Measurements from ENCODE around the gene GABRB1.

Gene GABRB1

DNA sequence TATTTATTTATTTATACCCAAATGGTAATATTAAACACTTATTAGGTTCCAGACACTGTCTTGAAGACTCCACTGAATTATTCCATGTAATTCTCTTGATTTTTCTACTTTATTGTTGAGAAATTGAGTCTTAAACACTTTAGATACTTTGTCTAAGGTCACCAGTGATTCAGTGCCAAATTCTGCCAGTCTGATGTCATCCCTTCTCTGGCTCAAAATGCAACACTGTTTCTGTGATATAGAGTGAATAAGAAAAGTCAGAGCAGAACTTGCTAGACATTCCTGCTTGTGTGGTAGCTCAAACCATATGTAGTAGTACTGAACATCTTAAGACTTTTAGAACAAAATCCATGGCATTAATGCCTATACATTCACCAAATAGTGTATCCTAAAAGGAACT lies 164.3 kb downstream of the GABRB1 start:
- H3K4me3 ChIP-seq (ENCODE audit: low read depth, low read length) = no peak overlapping the region
- TF ChIP-seq, protein P1, sequence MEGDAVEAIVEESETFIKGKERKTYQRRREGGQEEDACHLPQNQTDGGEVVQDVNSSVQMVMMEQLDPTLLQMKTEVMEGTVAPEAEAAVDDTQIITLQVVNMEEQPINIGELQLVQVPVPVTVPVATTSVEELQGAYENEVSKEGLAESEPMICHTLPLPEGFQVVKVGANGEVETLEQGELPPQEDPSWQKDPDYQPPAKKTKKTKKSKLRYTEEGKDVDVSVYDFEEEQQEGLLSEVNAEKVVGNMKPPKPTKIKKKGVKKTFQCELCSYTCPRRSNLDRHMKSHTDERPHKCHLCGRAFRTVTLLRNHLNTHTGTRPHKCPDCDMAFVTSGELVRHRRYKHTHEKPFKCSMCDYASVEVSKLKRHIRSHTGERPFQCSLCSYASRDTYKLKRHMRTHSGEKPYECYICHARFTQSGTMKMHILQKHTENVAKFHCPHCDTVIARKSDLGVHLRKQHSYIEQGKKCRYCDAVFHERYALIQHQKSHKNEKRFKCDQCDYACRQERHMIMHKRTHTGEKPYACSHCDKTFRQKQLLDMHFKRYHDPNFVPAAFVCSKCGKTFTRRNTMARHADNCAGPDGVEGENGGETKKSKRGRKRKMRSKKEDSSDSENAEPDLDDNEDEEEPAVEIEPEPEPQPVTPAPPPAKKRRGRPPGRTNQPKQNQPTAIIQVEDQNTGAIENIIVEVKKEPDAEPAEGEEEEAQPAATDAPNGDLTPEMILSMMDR (IDR thresholded peaks at IDR 0.05; ENCODE audit: borderline replicate concordance, insufficient read depth, low read depth, low read length) = no peak

DNA sequence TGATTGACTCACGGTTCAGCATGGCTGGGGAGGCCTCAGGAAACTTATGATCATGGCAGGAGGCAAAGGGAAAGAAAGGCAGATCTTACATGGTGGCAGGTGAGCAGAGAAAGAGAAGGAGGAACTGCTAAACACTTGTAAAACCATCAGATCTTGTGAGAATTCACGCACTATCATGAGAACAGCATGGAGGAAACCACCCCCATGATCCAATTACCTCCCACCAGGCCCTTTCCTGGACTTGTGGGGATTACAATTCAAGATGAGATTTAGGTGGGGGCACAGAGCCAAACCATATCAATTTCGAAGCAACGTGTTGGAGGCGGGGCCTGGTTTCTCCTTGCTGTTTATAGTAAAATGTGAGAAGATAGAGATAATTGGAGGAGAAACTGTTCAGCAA lies 167.4 kb downstream of the GABRB1 start:
- H3K4me3 ChIP-seq (ENCODE audit: low read depth, low read length) = no peak overlapping the region
- TF ChIP-seq, protein P1 (IDR thresholded peaks at IDR 0.05; ENCODE audit: borderline replicate concordance, insufficient read depth, low read depth, low read length) = no peak

DNA sequence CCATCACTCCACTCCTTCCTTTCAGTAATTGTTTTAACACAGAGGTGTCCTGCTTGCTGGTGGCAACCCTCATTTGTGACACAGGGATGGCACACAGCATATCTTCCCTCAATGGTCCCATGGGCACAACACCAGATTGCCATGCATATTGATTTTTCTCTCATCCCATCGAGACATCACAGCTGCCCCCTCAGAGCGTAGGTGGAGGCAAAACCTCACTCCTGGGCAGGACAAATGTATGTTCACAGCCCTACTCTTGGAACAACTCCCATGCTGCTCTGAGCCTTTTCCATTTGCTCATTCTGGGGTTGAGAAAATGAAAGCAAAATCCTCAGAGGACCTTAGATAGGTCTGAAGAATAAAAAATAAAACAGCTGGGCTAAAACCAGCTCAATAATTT lies 172.2 kb downstream of the GABRB1 start:
- TF ChIP-seq, protein P1 (IDR thresholded peaks at IDR 0.05; ENCODE audit: borderline replicate concordance, insufficient read depth, low read depth, low read length) = no peak
- H3K4me3 ChIP-seq (ENCODE audit: low read depth, low read length) = no peak overlapping the region

DNA sequence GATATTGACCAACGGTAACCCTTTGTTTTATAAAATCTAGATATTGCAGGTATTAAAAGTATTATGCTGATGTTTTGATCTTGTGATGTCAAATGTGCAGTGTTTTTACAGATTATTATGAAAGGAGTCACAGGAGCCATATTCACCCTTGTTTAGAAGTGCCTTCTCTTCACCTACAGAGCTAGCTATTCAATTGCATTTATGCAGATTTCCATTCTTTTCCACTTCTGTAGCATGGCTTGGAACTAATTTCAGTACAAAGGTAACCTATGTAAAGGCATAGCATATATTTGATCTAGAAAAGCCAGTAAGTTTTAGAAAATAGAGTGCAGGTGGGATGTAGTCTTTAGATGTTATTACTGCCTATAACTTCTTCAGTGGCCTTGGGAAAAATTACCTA lies 176.2 kb downstream of the GABRB1 start:
- no peak overlapping the region for H3K4me3 ChIP-seq (ENCODE audit: low read depth, low read length)
- TF ChIP-seq, protein P1 (IDR thresholded peaks at IDR 0.05; ENCODE audit: borderline replicate concordance, insufficient read depth, low read depth, low read length) = no peak

DNA sequence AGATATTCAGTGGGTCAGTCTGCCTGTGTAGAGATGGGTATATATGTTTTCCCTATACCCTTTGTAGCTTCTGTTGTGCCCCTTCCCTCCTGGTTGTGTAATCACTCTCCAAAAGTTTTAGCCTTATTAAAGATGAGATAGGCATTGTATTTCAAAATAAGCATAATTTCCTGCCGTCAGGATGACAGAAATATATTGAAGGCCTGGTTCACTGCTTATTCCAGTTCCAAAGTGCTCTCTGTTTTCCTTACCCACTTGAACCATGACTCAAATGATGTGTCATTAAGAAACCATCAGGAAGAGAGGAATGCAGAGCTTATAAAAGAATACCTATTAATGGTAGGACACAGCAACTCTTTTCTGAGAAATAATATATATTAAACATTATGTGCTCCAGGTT lies 178.5 kb downstream of the GABRB1 start:
- no peak overlapping the region for H3K4me3 ChIP-seq (ENCODE audit: low read depth, low read length)
- TF ChIP-seq, protein P1 (IDR thresholded peaks at IDR 0.05; ENCODE audit: borderline replicate concordance, insufficient read depth, low read depth, low read length) = no peak

DNA sequence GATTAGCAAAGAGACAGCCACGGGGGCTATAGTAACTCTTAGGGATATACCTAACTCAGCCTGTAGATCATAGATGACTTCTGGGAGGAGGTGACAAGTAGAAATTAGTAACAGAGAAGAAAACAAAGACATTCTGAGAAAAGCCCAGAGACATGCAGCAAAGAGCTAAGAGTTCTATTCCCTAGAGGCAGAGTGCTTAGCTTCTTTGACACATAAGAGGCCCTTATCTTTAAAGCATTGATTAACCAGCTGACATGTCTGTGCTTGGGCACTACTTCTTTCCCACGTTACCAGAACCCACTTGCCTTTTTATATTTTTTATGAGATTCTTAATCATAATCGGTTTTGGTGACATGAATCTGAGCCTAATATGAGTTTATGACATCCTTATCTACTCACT lies 179.5 kb downstream of the GABRB1 start:
- no peak overlapping the region for H3K4me3 ChIP-seq (ENCODE audit: low read depth, low read length)
- TF ChIP-seq, protein P1 (IDR thresholded peaks at IDR 0.05; ENCODE audit: borderline replicate concordance, insufficient read depth, low read depth, low read length) = no peak

DNA sequence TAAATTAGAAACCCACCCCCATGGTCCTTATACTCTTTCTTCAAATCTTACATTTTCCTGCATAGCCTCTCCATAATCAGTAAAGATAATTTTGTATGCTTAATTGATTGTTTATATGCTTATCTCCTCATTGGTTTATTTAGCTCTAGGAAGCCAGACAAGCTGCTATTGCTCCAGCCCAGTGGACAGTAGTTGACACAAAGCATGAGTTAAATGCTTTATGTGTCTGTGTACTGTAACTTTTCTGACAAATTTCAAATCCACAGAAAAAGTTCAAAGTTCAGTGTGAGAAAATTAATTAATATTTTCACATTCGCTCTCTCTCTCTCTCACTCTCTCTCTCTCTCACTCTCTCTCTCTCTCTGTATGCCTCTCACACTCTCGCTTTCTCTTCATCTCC lies 181.7 kb downstream of the GABRB1 start:
- no peak overlapping the region for H3K4me3 ChIP-seq (ENCODE audit: low read depth, low read length)
- TF ChIP-seq, protein P1 (IDR thresholded peaks at IDR 0.05; ENCODE audit: borderline replicate concordance, insufficient read depth, low read depth, low read length) = no peak

Data from GM12875 (cell line).